HepG2 (cell line): Measurements from ENCODE around the gene KCNMA1. TPM values are rescaled to one million over a fixed set of nuclear protein-coding genes. Genes with fewer than 3 reads are reported as not detected.

Experiments
- ATAC-seq: fragments of 200-7000 bp; cut with Tn5 transposase; 3 replicates; pipeline ENCODE4 v1.9.1; 2020; ENCODE audit warnings: mild to moderate bottlenecking, moderate library complexity
- BruUV-seq: library from RNA; stranded (reverse); fragments of 400-500 nt; replicated peaks from 2 replicates; lab custom pipeline; 2021; lab: Mats Ljungman, UMichigan
- CTCF ChIA-PET: fragments of 300-600 bp; formaldehyde crosslinking; extraction: SDS; loops from one replicate; lab custom pipeline; 2021; ENCODE audit warnings: low total read pairs, inconsistent platforms, low intra/inter-chr PET ratio; lab: Yijun Ruan, JAX
- POLR2A ChIA-PET: fragments of 350-600 bp; sonication (Branson Sonifier 250); formaldehyde crosslinking; loops from one replicate; lab custom pipeline; 2020; ENCODE audit warnings: antibody characterized with exemption, inconsistent platforms; lab: Yijun Ruan, JAX
- DNase-seq: peaks from one replicate; pipeline ENCODE4 v3.0.0-alpha.2; 2015; ENCODE audit warnings: low spot score
- FAIRE-seq: peaks from 3 replicates; lab custom pipeline; 2011; peaks lifted over from hg19 to GRCh38; lab: Jason Lieb, UNC
- H2AFZ ChIP-seq: one replicate; pipeline ENCODE4 v1.6.1; 2011; ENCODE audit warnings: low read length, inconsistent platforms
- H3K27ac ChIP-seq: fragments of 300-600 bp; 3 replicates; pipeline ENCODE4 v1.8.0; 2011; ENCODE audit warnings: mixed run types, mild to moderate bottlenecking, mixed read lengths, low read length, inconsistent platforms; ENCODE audit not compliant: insufficient read depth; ENCODE audit errors: extremely low read length
- H3K27me3 ChIP-seq, 2 experiments: fragments of 200-600 bp in 1 of 2; 2 replicates in 1 of 2; 3 replicates in 1 of 2; pipeline versions ENCODE4 v1.6.0 to v1.8.0; 2011; ENCODE audit warnings: low read length in 2 of 2, mild to moderate bottlenecking in 2 of 2, moderate library complexity in 2 of 2, inconsistent platforms in 1 of 2; ENCODE audit not compliant: insufficient read depth in 2 of 2, control insufficient read depth in 1 of 2
- H3K36me3 ChIP-seq, 2 experiments: fragments of 200-600 bp in 1 of 2; replicated peaks in 1 of 2; 2 replicates in 1 of 2; 3 replicates in 1 of 2; pipeline versions ENCODE4 v1.5.1 to v1.8.0; 2011; ENCODE audit warnings: low read length in 2 of 2, inconsistent platforms in 1 of 2; ENCODE audit not compliant: insufficient read depth in 2 of 2, control insufficient read depth in 1 of 2
- H3K4me1 ChIP-seq: 2 replicates; pipeline ENCODE4 v1.5.1; 2012; ENCODE audit warnings: low read length, inconsistent platforms; ENCODE audit not compliant: insufficient read depth
- H3K4me2 ChIP-seq: 2 replicates; pipeline ENCODE4 v1.6.0; 2011; ENCODE audit warnings: low read depth, low read length, inconsistent platforms
- H3K4me3 ChIP-seq, 3 experiments: fragments of 200-600 bp in 1 of 3; sonication (generic), shearing (Covaris generic) in 1 of 3; replicated peaks in 1 of 3; 2 replicates each; pipeline ENCODE4 v1.5.1; 2011 to 2016; ENCODE audit warnings: low read length in 3 of 3, inconsistent platforms in 2 of 3, low read depth in 2 of 3, mild to moderate bottlenecking in 2 of 3, control low read depth in 1 of 3, mixed read lengths in 1 of 3; ENCODE audit not compliant: insufficient read depth in 1 of 3
- H3K79me2 ChIP-seq: one replicate; pipeline ENCODE4 v1.6.1; 2011; ENCODE audit warnings: low read length, inconsistent platforms; ENCODE audit not compliant: insufficient read depth
- H3K9ac ChIP-seq: 2 replicates; pipeline ENCODE4 v1.6.0; 2011; ENCODE audit warnings: mild to moderate bottlenecking, low read depth, low read length, inconsistent platforms; ENCODE audit not compliant: insufficient read depth
- H3K9me3 ChIP-seq: 2 replicates; pipeline ENCODE4 v1.5.1; 2012; ENCODE audit warnings: mild to moderate bottlenecking, low read length
- H4K20me1 ChIP-seq: 2 replicates; pipeline ENCODE4 v1.6.0; 2011; ENCODE audit warnings: inconsistent platforms, mild to moderate bottlenecking, low read length, moderate library complexity; ENCODE audit not compliant: insufficient read depth
- GTF3A ChIP-seq: sonication (generic); formaldehyde crosslinking; conservative IDR thresholded peaks from 2 replicates; pipeline ENCODE4 v1.4.0; 2020; ENCODE audit warnings: mild to moderate bottlenecking, missing genetic modification reagents
- MEIS2 ChIP-seq: sonication (generic); formaldehyde crosslinking; IDR thresholded peaks from 2 replicates; pipeline ENCODE4 v1.9.0; 2021; ENCODE audit warnings: mild to moderate bottlenecking, missing genetic modification reagents
- NCOA5 ChIP-seq: sonication (generic); formaldehyde crosslinking; IDR thresholded peaks from 2 replicates; pipeline ENCODE4 v1.4.0; 2020; ENCODE audit warnings: missing genetic modification reagents
- ZKSCAN1 ChIP-seq: fragments of 150-350 bp; IDR thresholded peaks from 2 replicates; pipeline ENCODE4 v1.6.1; 2014; ENCODE audit warnings: low read length
- ZSCAN20 ChIP-seq: sonication (generic); formaldehyde crosslinking; IDR thresholded peaks from 2 replicates; pipeline ENCODE4 v1.4.0; 2020; ENCODE audit warnings: missing genetic modification reagents, mild to moderate bottlenecking, borderline replicate concordance
- WGBS: methylation state at CpG from one replicate; pipeline ENCODE4 v1.1.6; 2017; ENCODE audit warnings: low lambda C conversion rate; 5-methylcytosine and 5-hydroxymethylcytosine counted together
- in situ Hi-C: cut with HindIII; loops from 2 replicates; pipeline ENCODE4 v1.10.0; 2017; ENCODE audit warnings: low pct_unique_long_range_greater_than_20kb; ENCODE audit not compliant: extremely low pct_ligation_motif_present
- intact Hi-C: fragments of 100-400 bp; cut with micrococcal nuclease; formaldehyde crosslinking; loops from one replicate; pipeline ENCODE4 v1.10.0; 2022; ENCODE audit not compliant: unreplicated experiment
- polyA plus RNA-seq, 8 experiments: library from polyadenylated mRNA; depleted of rRNA in 3 of 8; stranded (reverse) in 7 of 8; unstranded in 1 of 8; fragments of >200 nt; fragmentation: Illumina TruSeq in 4 of 8; extraction: Trizol in 4 of 8; gene quantifications; 2 replicates each; pipeline versions ENCODE4 v1.2.1 to v1.2.3, GENCODE V29; 2011 to 2016; ENCODE audit warnings: low read depth in 4 of 8, missing spikeins in 1 of 8, mixed read lengths in 1 of 8; ENCODE audit not compliant: insufficient read depth in 1 of 8
- total RNA-seq, 5 experiments: library from RNA; depleted of rRNA; stranded (reverse); fragments of >200 nt; fragmentation: Illumina TruSeq; extraction: Trizol; gene quantifications; 2 replicates each; pipeline ENCODE4 v1.2.3, GENCODE V29; 2016; ENCODE audit warnings: low read depth in 1 of 5
- TF ChIP-seq, protein P1 (sequence below): sonication (generic); formaldehyde crosslinking; IDR thresholded peaks from 2 replicates; pipeline ENCODE4 v1.9.0; 2021; ENCODE audit warnings: missing genetic modification reagents, borderline replicate concordance
- TF ChIP-seq, protein P2 (sequence below): sonication (generic); formaldehyde crosslinking; IDR thresholded peaks from 2 replicates; pipeline ENCODE4 v1.8.0; 2023; ENCODE audit warnings: mild to moderate bottlenecking, missing genetic modification reagents
- TF ChIP-seq, protein P3 (sequence below): sonication (generic); IDR thresholded peaks from 2 replicates; pipeline ENCODE4 v1.6.1; 2016; ENCODE audit warnings: low read depth, borderline replicate concordance
- TF ChIP-seq, protein P4 (sequence below): IDR thresholded peaks from 2 replicates; pipeline ENCODE4 v1.6.1; 2016; ENCODE audit warnings: low read depth, missing genetic modification reagents, missing compliant biosample characterization

KCNMA1 gene
- total and polyA plus RNA-seq, 2 of the 13 experiments (the other 11 are each of a cell fraction or from before 2014, with no cell fraction given): 0.02 TPM; not detected in 1

DNA sequence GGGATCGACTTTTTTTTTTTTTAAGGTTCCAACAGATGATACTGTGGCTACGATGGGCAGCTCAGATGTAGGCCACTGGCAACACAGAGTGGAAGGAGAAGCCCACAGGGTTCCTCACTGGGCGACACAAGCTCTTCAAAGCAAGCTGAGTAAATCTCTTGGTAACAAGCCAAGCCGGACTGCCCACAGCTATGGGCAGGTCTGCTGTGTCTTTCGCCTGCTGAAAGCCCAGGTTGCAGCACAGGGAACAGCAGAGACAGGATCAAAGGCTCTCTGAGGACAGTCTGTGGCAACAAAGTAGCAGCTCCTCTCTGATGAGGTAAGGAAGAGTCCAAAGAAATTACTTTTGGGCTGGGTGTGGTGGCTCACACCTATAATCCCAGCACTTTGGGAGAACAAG lies 83.6 kb downstream of the KCNMA1 start:
- DNase-seq: no peak
- in situ Hi-C loops: no loop called here
- WGBS: 12% methylated on average over 5 of the region's 5 CpGs

More for the DNA sequence above, 83.6 kb downstream of the KCNMA1 start:
- Histone ChIP-seq H3K9me3 (no peaks in the 10 kb centered on the region), H3K4me2 (no peak overlapping the region), H3K4me3 (no peak overlapping the region), H3K27me3 (0 out of 5 replicates have a peak, but pooled peaks cover 0 to 6% of the 10 kb centered on the region in 2 experiments), H4K20me1 (no peaks in the 10 kb centered on the region), H3K4me1 (no peaks in the 10 kb centered on the region), H3K36me3 (no peaks in the 10 kb centered on the region), H3K27ac (no peak overlapping the region), H3K9ac (no peak overlapping the region), H3K79me2 (no peaks in the 10 kb centered on the region), H2AFZ (no peak overlapping the region)
- no TSS peak for BruUV-seq
- intact Hi-C loops: no loop called here
- no peak for ATAC-seq
- FAIRE-seq: no peak
- CTCF ChIA-PET: no interaction called here
- TF ChIP-seq ZKSCAN1 (no peak), ZSCAN20 (no peak), NCOA5 (CRISPR knock-in tag) (no peak), GTF3A (no peak), MEIS2 (CRISPR knock-in tag) (no peak)
- TF ChIP-seq, protein P1, sequence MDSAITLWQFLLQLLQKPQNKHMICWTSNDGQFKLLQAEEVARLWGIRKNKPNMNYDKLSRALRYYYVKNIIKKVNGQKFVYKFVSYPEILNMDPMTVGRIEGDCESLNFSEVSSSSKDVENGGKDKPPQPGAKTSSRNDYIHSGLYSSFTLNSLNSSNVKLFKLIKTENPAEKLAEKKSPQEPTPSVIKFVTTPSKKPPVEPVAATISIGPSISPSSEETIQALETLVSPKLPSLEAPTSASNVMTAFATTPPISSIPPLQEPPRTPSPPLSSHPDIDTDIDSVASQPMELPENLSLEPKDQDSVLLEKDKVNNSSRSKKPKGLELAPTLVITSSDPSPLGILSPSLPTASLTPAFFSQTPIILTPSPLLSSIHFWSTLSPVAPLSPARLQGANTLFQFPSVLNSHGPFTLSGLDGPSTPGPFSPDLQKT (CRISPR knock-in tag): no peak
- TF ChIP-seq, protein P2, sequence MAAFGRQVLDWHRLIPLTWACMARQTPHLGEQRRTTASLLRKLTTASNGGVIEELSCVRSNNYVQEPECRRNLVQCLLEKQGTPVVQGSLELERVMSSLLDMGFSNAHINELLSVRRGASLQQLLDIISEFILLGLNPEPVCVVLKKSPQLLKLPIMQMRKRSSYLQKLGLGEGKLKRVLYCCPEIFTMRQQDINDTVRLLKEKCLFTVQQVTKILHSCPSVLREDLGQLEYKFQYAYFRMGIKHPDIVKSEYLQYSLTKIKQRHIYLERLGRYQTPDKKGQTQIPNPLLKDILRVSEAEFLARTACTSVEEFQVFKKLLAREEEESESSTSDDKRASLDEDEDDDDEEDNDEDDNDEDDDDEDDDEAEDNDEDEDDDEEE: no peak
- TF ChIP-seq, protein P3, sequence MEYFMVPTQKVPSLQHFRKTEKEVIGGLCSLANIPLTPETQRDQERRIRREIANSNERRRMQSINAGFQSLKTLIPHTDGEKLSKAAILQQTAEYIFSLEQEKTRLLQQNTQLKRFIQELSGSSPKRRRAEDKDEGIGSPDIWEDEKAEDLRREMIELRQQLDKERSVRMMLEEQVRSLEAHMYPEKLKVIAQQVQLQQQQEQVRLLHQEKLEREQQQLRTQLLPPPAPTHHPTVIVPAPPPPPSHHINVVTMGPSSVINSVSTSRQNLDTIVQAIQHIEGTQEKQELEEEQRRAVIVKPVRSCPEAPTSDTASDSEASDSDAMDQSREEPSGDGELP: no peak
- TF ChIP-seq, protein P4, sequence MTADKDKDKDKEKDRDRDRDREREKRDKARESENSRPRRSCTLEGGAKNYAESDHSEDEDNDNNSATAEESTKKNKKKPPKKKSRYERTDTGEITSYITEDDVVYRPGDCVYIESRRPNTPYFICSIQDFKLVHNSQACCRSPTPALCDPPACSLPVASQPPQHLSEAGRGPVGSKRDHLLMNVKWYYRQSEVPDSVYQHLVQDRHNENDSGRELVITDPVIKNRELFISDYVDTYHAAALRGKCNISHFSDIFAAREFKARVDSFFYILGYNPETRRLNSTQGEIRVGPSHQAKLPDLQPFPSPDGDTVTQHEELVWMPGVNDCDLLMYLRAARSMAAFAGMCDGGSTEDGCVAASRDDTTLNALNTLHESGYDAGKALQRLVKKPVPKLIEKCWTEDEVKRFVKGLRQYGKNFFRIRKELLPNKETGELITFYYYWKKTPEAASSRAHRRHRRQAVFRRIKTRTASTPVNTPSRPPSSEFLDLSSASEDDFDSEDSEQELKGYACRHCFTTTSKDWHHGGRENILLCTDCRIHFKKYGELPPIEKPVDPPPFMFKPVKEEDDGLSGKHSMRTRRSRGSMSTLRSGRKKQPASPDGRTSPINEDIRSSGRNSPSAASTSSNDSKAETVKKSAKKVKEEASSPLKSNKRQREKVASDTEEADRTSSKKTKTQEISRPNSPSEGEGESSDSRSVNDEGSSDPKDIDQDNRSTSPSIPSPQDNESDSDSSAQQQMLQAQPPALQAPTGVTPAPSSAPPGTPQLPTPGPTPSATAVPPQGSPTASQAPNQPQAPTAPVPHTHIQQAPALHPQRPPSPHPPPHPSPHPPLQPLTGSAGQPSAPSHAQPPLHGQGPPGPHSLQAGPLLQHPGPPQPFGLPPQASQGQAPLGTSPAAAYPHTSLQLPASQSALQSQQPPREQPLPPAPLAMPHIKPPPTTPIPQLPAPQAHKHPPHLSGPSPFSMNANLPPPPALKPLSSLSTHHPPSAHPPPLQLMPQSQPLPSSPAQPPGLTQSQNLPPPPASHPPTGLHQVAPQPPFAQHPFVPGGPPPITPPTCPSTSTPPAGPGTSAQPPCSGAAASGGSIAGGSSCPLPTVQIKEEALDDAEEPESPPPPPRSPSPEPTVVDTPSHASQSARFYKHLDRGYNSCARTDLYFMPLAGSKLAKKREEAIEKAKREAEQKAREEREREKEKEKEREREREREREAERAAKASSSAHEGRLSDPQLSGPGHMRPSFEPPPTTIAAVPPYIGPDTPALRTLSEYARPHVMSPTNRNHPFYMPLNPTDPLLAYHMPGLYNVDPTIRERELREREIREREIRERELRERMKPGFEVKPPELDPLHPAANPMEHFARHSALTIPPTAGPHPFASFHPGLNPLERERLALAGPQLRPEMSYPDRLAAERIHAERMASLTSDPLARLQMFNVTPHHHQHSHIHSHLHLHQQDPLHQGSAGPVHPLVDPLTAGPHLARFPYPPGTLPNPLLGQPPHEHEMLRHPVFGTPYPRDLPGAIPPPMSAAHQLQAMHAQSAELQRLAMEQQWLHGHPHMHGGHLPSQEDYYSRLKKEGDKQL (CRISPR knock-in tag): no peak
- POLR2A ChIA-PET: no interaction called here
